ENCODE measurements around the gene RASL12.
"Not testable (repeated sequence)": the region's sequence is repeated elsewhere in the genome, so short reads cannot be mapped to it uniquely, and the experiment has no call there.

The RASL12 gene, protein sequence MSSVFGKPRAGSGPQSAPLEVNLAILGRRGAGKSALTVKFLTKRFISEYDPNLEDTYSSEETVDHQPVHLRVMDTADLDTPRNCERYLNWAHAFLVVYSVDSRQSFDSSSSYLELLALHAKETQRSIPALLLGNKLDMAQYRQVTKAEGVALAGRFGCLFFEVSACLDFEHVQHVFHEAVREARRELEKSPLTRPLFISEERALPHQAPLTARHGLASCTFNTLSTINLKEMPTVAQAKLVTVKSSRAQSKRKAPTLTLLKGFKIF

GRCh38 chr15:65067645-65068402 lies at the start of gene RASL12:
RASL12 (minus strand) TSS chr15:65067991; CDS start chr15:65067835, 156 bp downstream.
- DNase-seq, result no peak

DNA sequence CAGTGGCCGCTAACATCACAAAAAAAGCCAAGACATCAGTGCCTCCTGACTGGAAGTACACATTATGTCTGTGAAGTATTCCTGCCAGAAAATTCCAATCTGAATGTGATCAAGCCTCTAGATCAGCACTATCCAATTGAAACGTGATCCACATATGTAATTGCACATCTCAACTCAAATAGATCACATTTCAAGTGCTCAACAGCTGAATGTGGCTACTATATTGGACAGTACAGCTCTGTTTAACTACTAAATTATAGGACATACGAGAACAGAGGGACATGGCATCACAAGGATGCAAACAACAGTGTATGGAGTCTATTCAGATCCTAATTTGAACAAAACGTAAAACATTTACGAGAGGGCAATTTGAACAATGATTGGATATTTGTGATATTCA lies 47.8 kb upstream of the RASL12 start:
- DNase-seq, result peak; percentile 24

DNA sequence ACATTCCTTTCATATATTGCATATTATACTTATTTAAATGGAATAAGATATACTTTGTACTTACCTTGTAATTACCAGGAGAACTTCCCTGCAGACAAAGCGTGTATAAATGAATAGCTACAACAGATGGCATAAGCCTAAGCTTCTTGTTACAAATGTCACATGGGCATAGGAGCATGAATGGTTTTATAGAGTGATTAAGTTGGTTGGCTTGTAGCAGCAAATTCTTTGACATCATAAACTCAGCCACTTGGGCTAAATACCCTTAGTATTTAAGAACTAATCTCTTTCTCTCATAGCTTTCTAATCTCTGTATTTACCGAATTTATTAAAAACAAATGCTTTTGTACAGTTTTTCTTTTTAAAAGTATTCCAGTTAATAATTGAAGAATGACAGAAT lies 47.3 kb upstream of the RASL12 start, which contains the start of gene UBAP1L:
Gene UBAP1L, minus strand, starts transcription at position 115 of the 400 bp plus-strand sequence. CDS start 8,985 bp downstream, outside the sequence.
- DNase-seq, result no peak

- DNase-seq, result no peak
Observed at GRCh38 chr15:65110676-65111292, 43.0 kb upstream of the RASL12 start.

GRCh38 chr15:65106011-65106590 lies 38.3 kb upstream of the RASL12 start:
- no peak for DNase-seq

GRCh38 chr15:65105038-65105437 lies 37.2 kb upstream of the RASL12 start:
- DNase-seq, result no peak

DNA sequence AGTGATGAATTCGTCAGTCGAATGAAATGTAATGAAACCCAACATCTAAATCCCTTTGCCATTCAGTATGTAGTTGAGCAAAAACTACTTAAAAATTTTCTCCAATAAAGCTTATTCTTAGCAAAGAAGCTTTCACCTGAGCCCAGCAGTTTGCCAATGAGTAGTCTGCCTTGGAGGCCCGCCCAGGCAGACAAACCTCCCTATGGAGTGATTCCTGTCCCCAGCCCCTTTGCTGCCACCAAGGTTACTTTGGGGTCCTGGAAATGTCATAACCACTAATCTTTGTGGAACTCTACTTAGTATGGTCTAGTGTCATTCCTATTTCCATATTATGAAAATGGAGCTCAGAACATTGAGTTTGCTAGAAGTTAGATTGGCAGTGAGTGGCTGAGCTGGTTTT lies 35.1 kb upstream of the RASL12 start:
- DNase-seq, result no peak

DNA sequence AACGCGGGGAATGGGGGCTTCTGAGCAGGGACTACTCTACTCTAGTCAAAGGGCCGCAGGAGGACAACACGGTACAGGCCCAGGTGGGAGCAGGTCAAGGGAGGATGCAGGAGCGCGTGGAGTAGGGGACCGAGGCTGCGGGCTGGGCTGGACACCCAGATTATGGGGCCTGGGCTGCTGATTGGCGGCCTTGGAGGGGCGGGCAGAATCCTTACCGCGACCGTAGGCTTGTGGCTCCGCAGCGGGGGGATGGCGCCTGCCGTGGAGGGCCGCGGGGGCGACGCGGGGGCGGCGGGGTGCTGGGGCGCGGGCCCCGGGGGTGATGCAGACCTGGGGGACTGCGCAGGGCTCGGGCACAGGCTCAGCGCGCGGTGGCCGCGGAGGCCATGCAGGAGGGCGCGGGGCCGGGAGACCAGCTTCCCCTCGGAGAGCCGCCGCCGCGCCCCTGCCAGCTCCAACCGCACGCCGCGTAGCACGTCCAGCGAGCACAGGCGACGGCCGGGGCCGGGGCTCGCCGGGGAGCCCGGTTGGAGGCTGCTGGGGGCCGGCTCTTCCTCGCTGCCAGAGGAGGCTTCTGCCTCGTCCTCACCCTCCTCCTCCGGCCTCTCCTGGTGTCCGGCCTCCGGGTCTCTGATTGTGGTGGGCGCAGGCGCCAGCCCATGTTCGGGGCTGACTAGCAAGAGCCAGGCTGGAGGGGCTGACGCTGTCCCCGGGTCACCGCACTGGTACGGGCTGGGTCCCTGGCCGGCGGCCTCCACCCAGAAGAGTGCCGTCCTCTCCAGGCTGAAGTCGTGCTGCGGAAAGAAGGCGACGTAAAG lies 34.3 kb upstream of the RASL12 start:
- DNase-seq, result no peak

GRCh38 chr15:65101411-65101890 lies 33.7 kb upstream of the RASL12 start:
- DNase-seq, result no peak

- DNase-seq, result no peak
Observed at GRCh38 chr15:65100442-65100841, 32.7 kb upstream of the RASL12 start.

DNA sequence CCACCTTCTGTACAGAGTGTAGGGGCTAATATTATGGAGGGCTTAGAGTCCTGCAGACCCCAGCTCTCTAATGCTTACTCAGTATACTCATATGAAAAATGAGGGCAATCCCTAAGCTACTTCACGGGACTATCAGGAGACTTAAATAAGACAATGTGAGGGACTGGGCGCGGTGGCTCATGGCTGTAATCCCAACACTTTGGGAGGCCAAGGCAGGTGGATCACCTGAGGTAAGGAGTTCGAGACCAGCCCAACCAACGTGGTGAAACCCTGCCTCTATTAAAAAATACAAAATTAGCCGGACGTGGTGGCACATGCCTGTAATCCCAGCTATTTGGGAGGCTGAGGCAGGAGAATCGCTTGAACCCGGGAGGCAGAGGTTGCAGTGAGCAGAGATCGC lies 32.0 kb upstream of the RASL12 start:
- DNase-seq, result not testable (repeated sequence)

DNA sequence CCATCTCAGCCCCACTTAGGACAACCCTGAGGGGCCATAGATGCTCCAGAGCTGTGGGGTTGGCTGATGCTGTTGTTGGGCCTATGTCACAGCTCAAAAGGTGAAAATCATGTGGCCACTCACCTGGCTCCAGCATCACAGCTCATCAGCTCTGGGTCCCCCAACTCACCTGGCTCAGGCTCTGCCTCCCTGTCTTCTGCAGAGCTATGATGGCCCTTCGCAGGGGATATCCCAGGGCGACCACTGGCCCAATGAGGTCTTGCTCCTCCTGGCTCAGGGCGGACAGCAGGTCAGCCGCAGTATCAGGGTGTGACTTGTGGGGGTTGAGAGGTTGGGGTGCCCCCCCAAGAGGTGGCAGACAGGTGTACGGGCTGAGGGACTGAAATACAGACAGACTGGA lies 31.5 kb upstream of the RASL12 start:
- no peak for DNase-seq

- no peak for DNase-seq
Observed at GRCh38 chr15:65097651-65098263, 30.0 kb upstream of the RASL12 start.

- DNase-seq, result no peak
Observed at GRCh38 chr15:65096481-65097385, 28.9 kb upstream of the RASL12 start.

GRCh38 chr15:65095747-65096104 lies 27.9 kb upstream of the RASL12 start:
- DNase-seq, result no peak

DNA sequence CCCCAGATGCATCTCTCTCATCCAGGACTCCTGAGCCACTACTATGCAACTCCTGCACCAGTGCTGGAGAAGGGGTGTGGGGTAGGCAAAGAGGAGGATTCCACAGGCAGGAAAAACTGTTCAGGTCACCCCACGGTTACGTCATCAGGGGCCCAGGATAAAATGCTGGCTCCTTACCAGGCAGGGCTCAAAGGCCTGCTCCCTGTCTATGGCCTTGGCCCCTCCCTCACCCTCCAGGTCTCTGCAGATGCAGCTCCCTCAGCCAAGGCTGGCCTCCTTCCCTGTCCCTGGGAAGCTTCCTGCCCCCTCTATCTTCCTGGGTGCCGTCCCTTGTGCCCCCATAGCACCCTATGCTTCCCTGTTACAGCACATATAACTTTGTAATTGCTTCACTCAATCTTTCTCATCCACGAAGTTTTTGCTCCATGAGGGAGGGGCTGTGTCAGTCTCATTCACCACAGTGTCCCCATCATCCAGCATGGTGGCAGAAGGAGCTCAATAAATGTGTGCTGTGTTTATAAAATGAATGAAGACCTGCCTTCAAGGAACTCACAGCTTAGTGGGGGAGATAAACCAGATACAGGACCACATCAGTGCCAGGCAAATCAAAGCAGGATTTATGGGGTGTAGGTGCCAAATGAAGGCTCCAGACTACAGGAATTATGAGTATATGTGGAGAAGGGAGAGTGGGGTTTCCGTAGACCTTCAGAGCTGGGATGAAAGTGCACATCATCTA lies 27.4 kb upstream of the RASL12 start:
- no peak for DNase-seq

DNA sequence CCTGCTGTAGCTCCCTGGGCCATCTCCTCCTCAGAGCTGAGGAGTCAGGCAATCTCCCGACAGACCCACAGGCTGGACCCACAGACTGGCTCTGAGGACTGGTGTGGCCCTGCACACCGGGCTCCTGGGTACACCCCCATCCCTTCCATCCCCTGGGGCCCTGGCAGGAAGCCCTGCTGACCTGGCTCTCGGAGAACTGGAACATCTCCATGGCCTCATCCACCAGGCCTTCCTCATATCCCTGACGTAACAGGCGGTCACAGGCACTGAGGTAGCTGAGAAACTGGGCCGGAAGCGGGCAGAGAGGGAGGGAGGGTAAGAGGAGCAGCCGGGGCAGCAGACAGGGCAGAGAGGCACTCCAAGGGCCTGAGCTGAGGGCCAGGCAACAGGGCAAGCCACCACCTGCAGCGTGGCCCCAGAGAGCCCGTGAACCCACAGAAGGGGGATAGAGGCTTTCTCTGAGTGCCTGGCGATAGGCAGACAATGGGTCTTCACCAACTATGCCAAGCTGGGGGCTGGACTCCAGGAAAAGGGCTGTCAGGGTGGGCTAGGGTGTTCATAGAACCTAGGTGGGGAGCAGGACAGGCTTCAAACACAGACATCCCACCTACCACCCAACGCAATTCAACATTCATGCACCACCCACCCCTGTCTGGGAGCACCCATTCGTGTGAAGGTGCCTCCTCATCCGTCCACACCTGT lies 26.7 kb upstream of the RASL12 start:
- DNase-seq, result no peak

- not testable (repeated sequence) for DNase-seq
Observed at GRCh38 chr15:65093793-65094170, 26.0 kb upstream of the RASL12 start.

DNA sequence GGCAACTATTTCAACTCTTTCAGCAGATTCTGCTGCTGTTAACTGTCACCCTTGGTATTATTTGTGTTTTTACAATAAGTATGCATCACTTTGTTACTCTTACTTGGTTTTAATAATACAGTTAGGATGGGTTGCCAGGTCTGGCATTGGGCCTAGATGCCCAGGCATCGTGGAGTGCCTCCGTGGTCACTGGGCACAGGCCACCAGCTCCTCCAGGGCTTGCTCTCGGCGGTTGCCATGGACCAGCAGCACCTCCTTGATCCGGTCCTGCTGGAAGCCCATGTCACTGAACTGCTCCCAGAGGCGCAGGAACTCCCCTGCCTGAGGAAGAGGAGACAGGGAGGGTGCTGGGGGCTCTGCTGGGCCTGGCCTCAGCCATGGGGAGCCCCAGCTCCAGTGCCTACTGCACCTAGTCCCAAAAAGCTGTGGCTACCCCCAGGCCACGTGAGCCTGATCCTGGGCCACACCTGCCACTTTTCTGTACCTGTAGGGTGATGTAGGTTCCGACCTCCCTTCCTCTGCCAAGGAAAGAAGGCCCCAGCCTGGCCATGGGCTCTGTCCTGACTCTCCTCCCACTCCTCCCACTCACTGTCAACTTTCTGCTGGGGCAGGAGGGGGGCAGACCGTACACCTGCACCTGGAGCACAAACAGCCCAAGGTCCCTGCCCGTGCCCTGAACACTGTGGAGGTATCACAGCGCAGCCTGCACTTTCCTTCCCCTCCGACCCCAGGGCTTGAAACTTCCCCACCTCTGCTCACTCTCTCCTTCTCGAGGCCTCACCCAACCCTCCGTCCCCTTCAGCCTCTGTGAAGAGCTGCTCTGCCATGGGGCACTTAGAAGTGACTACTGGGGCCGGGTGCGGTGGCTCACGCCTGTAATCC lies 25.4 kb upstream of the RASL12 start:
- no peak for DNase-seq
